Karpas-422 (cell line): ENCODE measurements around the gene MED27. TPM values are rescaled to one million over a fixed set of nuclear protein-coding genes. Genes with fewer than 3 reads are reported as not detected.

Source experiments
- DNase-seq: peaks from one replicate; pipeline ENCODE4 v3.0.0-alpha.2; 2015
- H2AFZ ChIP-seq: fragments of 200-600 bp; sonication (generic); 2 replicates; pipeline ENCODE4 v1.6.1; 2014; ENCODE audit warnings: antibody characterized with exemption, low read length, mixed read lengths
- H3K27ac ChIP-seq: fragments of 200-600 bp; sonication (generic); 2 replicates; pipeline ENCODE4 v1.5.1; 2014; ENCODE audit warnings: mild to moderate bottlenecking, low read length, moderate library complexity
- H3K27me3 ChIP-seq: fragments of 200-600 bp; sonication (generic); 2 replicates; pipeline ENCODE4 v1.6.1; 2014; ENCODE audit warnings: low read length, mixed read lengths
- H3K36me3 ChIP-seq: fragments of 200-600 bp; sonication (generic); 2 replicates; pipeline ENCODE4 v1.6.1; 2014; ENCODE audit warnings: low read length, mixed read lengths; ENCODE audit not compliant: insufficient read depth
- H3K4me1 ChIP-seq: fragments of 200-600 bp; sonication (generic); 2 replicates; pipeline ENCODE4 v1.6.1; 2014; ENCODE audit warnings: mild to moderate bottlenecking, low read length, mixed read lengths
- H3K4me2 ChIP-seq: fragments of 200-600 bp; sonication (generic); 2 replicates; pipeline ENCODE4 v1.6.1; 2014; ENCODE audit warnings: low read length, low read depth, mild to moderate bottlenecking; ENCODE audit not compliant: poor library complexity, severe bottlenecking
- H3K4me3 ChIP-seq: fragments of 200-600 bp; sonication (generic); 2 replicates; pipeline ENCODE4 v1.5.1; 2014; ENCODE audit warnings: mild to moderate bottlenecking, antibody characterized with exemption, low read length, mixed read lengths
- H3K79me2 ChIP-seq: fragments of 200-600 bp; sonication (generic); 2 replicates; pipeline ENCODE4 v1.6.1; 2014; ENCODE audit warnings: mild to moderate bottlenecking, low read length, mixed read lengths
- H3K9ac ChIP-seq: fragments of 200-600 bp; sonication (generic); 2 replicates; pipeline ENCODE4 v1.6.0; 2014; ENCODE audit warnings: low read length
- H3K9me2 ChIP-seq: fragments of 200-600 bp; sonication (generic), shearing (Covaris generic); replicated peaks from 2 replicates; pipeline ENCODE4 v1.6.0; 2014; ENCODE audit warnings: mild to moderate bottlenecking, low read length, moderate library complexity; ENCODE audit not compliant: insufficient read depth
- H3K9me3 ChIP-seq: fragments of 300-700, 200-600 bp; sonication (generic); 2 replicates; pipeline ENCODE4 v1.6.1; 2014; ENCODE audit warnings: low read length, mixed read lengths
- H4K20me1 ChIP-seq: fragments of 200-600 bp; sonication (generic); 2 replicates; pipeline ENCODE4 v1.6.1; 2014; ENCODE audit warnings: mild to moderate bottlenecking, antibody characterized with exemption, low read length, low read depth; ENCODE audit not compliant: insufficient read depth
- total RNA-seq: library from RNA; depleted of rRNA; stranded (reverse); fragments of >200 nt; shearing (Covaris generic); gene quantifications from 2 replicates; pipeline ENCODE4 v1.2.3, GENCODE V29; 2014; ENCODE audit warnings: low replicate concordance

The MED27 gene
- total RNA-seq, 1 experiment from 2014 or later = 19.8 TPM

DNA sequence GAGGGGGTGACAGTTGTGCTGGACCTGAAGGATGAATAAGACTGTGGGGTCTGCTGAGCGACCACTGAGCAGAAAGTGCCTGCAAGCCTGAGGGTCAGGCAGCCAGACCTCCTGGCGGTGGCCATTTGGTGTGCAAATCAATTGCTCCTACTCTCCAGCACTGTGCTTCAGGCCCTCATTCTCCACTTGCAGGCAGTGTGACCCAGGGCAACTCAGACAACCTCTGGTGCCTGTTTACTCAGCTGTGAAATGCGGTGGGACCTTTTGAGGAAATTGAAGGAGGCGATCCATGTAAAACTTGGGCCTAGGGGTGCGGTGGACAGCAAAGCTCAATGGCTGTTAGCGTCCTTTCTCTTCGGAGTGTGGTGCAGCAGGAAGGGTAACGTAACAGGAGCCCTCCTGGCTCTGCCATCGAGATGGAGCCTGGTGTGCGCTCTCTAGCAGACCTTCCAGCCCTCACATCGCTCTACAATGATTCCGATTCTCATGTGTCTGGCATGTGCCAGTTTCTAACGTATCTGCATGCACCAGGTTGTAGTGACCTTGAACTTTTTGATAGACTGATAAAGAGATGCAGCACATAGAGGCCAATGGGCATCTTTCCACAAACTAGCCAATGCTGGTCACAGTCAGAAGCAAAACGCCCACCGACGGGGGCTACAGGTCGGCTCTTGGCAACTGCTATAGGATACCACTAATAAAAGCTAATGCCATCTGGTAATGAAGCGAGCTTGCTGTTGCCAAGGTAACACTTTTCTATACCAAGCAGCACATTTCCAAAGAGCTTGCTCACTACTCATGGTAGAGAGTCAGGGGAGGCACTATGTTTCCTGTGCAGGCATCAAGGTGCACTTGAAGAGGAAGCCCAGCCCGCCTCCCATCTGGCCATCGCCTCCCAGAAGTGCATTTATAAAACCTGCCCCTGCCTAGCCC, 180.1 kb downstream of the MED27 start:
- H3K36me3 ChIP-seq = no peaks in the 10 kb centered on the region

DNA sequence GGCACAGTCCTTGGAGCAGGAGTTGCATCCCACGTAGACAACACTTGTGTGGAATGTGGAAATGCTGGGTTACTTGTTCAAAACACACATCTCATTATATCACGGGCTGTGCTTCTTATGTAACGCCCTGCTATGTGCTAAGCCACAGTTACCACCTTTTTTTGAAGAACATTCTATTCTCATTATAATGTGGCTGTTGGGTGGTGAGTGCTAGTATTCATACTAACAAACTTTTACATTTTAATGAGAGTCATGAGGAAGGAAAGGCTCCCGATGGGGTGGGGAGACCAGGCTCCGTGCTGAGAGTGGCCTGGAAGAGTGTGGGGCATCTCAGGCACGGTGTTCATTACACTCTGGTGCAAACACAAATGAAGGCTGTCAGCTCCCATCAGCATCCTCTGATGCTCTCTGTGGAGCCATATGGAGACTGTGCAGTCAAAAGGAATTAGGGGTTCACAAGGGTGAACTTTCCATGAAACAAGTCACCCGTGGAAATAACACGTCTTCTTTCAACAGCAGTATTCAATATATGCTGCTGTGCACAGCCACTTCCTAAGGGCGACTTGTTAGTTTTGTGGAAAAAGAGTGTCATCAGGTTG, 186.7 kb downstream of the MED27 start:
- Histone ChIP-seq H3K27me3 (no peaks in the 10 kb centered on the region), H3K4me3 (no peak overlapping the region), H3K36me3 (no peaks in the 10 kb centered on the region), H2AFZ (no peak overlapping the region), H3K9me3 (no peaks in the 10 kb centered on the region), H3K4me1 (no peaks in the 10 kb centered on the region), H3K9ac (no peak overlapping the region), H4K20me1 (no peaks in the 10 kb centered on the region), H3K27ac (no peak overlapping the region), H3K4me2 (no peak overlapping the region), H3K79me2 (no peaks in the 10 kb centered on the region), H3K9me2 (no peaks in the 10 kb centered on the region)
- no peak for DNase-seq

More for the DNA sequence above, 180.1 kb downstream of the MED27 start:
- Histone ChIP-seq H3K27me3 (no peaks in the 10 kb centered on the region), H3K9me3 (no peaks in the 10 kb centered on the region), H3K27ac (no peak overlapping the region), H3K4me2 (no peak overlapping the region), H3K4me1 (no peaks in the 10 kb centered on the region), H4K20me1 (no peaks in the 10 kb centered on the region), H3K9ac (no peak overlapping the region), H3K4me3 (no peak overlapping the region), H3K9me2 (no peaks in the 10 kb centered on the region), H3K79me2 (no peaks in the 10 kb centered on the region), H2AFZ (no peak overlapping the region)
- DNase-seq = no peak

DNA sequence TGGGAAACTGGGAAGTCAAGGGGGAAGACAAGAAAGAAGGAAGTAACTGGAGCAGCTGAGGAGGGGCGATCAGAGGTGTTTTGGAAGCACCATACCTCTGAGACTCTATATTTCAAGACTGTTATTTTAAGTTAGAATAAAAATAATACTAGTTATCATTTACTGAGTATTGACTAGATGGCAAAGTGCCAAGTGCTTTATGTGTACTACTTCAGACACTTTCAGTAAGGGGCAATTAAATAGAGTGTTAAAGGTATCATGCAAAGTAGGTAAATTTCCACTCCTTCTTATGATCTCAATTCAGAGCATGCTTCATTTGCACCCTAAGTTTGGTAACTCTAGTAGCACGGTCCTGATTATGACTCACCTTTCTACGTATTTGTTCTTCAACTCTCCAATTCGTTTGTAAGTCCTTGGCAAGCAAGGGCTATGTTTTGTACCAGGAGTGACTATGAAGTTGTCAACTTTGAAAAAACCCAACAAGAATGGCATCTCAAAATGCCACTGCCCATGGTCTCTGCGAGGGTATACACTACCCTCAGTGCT, 187.4 kb downstream of the MED27 start:
- no peaks in the 10 kb centered on the region for H3K36me3 ChIP-seq
- peaks cover 5% of the 10 kb centered on the region for H3K4me1 ChIP-seq
- no peak overlapping the region for H3K27ac ChIP-seq
- no peaks in the 10 kb centered on the region for H3K79me2 ChIP-seq
- H4K20me1 ChIP-seq = no peaks in the 10 kb centered on the region
- H2AFZ ChIP-seq = no peak overlapping the region
- no peaks in the 10 kb centered on the region for H3K9me2 ChIP-seq
- no peaks in the 10 kb centered on the region for H3K27me3 ChIP-seq
- no peak overlapping the region for H3K4me2 ChIP-seq
- no peak overlapping the region for H3K9ac ChIP-seq
- H3K4me3 ChIP-seq = no peak overlapping the region
- H3K9me3 ChIP-seq = no peaks in the 10 kb centered on the region
- peak; percentile 42 for DNase-seq

DNA sequence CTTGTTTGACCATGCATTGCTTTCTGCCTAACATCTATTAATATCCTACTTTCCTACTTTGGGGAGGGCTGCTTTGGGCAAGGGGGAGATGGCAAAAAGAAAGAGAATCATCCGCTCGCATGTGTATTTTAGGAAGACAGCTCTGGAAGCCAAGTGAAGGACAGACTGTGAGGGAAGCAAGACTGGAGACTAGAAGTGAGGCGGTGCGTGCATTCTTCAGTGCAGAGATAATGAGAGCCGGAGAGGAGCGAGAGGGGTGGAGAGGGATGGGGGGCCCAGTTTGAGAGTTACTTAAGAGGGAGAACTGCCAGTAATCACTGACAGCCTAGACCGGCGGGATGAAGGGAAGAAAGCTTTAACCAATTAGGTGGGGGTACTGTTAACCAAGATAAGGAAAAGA, 188.1 kb downstream of the MED27 start:
- Histone ChIP-seq H3K4me1 (peaks cover 6% of the 10 kb centered on the region), H3K4me2 (no peak overlapping the region), H3K79me2 (no peaks in the 10 kb centered on the region), H3K9ac (no peak overlapping the region), H3K4me3 (no peak overlapping the region), H3K9me2 (no peaks in the 10 kb centered on the region), H3K36me3 (no peaks in the 10 kb centered on the region), H4K20me1 (no peaks in the 10 kb centered on the region), H2AFZ (no peak overlapping the region), H3K9me3 (no peaks in the 10 kb centered on the region), H3K27me3 (no peaks in the 10 kb centered on the region), H3K27ac (no peak overlapping the region)
- DNase-seq = no peak

DNA sequence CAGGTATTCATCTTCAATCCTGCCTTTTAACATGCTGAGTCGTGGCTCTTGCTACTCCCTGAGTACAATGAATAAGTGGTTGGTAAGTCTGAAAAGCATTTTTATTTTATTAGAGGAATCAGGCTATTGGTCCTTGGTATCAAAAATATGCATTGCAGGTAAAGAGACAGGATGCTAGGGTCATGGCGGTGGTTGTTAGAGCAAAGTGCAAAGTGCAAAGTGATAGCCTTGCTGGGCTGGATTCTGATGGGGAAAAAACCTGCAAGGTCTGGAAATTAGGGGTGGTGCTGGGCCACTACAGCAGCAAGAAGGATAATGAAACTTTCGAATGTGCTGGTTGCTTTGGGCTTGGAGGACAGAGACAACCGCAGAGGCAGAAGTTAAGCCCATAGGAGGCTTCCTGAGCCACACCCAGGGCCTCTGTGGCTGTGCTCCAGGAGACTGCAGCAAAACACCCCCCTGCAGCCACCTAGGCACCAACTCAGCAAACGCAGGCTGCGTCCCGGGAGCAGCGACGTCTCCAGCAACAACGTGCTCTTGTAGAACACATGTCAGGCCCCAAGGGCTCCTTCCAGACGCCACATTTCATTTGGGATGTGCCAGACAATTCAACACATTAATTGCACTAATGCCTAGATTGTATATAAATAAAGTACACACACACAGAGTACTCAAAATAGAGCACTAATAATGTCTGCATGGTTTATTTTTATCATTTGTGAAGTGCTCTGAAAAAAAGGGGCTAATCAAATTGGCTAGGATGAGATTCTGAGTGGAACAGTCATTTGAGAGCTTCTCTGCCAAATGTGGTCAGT, 190.0 kb downstream of the MED27 start:
- peaks cover 6% of the 10 kb centered on the region for H3K4me1 ChIP-seq
- no peaks in the 10 kb centered on the region for H3K9me3 ChIP-seq
- no peaks in the 10 kb centered on the region for H3K9me2 ChIP-seq
- no peak overlapping the region for H3K27ac ChIP-seq
- no peak overlapping the region for H3K4me2 ChIP-seq
- no peak overlapping the region for H3K4me3 ChIP-seq
- no peak overlapping the region for H2AFZ ChIP-seq
- no peaks in the 10 kb centered on the region for H3K79me2 ChIP-seq
- no peaks in the 10 kb centered on the region for H3K27me3 ChIP-seq
- no peak overlapping the region for H3K9ac ChIP-seq
- H3K36me3 ChIP-seq = no peaks in the 10 kb centered on the region
- no peak for DNase-seq
- H4K20me1 ChIP-seq = no peaks in the 10 kb centered on the region

DNA sequence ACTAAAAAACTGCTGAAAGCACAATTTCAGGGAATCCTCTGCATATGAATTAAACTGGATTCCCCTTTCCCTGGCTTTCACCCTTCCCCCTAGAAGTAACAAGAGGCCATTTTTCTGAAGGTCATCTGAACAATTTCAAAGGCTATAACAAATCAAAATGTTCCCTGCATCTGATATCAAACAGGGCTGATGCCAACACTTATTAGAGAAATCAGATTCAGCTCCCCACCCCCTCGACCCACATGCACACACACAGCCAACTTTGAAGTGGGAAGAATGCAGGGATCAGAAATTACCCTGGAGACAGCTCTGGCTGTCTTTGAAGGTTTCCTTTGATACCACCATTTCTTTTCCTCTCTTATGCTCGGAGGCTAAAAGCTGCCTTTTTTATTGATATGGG, 190.7 kb downstream of the MED27 start:
- H3K4me3 ChIP-seq = no peak overlapping the region
- no peaks in the 10 kb centered on the region for H3K27me3 ChIP-seq
- no peaks in the 10 kb centered on the region for H3K9me3 ChIP-seq
- no peak overlapping the region for H3K4me2 ChIP-seq
- no peak for DNase-seq
- no peaks in the 10 kb centered on the region for H3K36me3 ChIP-seq
- no peaks in the 10 kb centered on the region for H3K79me2 ChIP-seq
- no peak overlapping the region for H2AFZ ChIP-seq
- no peak overlapping the region for H3K9ac ChIP-seq
- H4K20me1 ChIP-seq = no peaks in the 10 kb centered on the region
- no peaks in the 10 kb centered on the region for H3K9me2 ChIP-seq
- H3K4me1 ChIP-seq = peaks cover 6% of the 10 kb centered on the region
- H3K27ac ChIP-seq = no peak overlapping the region

DNA sequence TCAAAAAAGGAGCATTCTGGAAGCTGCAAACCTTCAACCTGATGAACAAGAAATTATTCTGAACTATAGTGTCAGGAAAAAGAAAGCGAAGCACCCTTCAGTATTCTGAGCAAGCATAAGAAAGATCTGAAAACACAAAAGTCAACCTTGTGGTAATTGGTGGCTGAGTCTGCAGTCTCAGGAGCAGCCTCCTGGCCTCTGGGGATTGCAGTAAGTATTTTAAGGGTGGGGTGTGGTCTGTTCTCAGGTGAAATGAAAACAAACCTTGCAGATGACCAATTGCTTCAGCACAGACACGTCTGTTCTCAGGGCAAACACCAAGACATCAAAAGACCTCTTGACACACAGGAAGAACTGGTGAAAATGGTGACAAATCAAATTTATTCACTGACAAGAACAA, 192.0 kb downstream of the MED27 start:
- no peak overlapping the region for H3K27ac ChIP-seq
- H3K27me3 ChIP-seq = no peaks in the 10 kb centered on the region
- H3K79me2 ChIP-seq = no peaks in the 10 kb centered on the region
- no peaks in the 10 kb centered on the region for H3K9me3 ChIP-seq
- no peak overlapping the region for H3K9ac ChIP-seq
- H3K9me2 ChIP-seq = no peaks in the 10 kb centered on the region
- H4K20me1 ChIP-seq = no peaks in the 10 kb centered on the region
- H3K36me3 ChIP-seq = no peaks in the 10 kb centered on the region
- H2AFZ ChIP-seq = no peak overlapping the region
- H3K4me3 ChIP-seq = no peak overlapping the region
- peaks cover 6% of the 10 kb centered on the region for H3K4me1 ChIP-seq
- DNase-seq = no peak
- H3K4me2 ChIP-seq = no peak overlapping the region

DNA sequence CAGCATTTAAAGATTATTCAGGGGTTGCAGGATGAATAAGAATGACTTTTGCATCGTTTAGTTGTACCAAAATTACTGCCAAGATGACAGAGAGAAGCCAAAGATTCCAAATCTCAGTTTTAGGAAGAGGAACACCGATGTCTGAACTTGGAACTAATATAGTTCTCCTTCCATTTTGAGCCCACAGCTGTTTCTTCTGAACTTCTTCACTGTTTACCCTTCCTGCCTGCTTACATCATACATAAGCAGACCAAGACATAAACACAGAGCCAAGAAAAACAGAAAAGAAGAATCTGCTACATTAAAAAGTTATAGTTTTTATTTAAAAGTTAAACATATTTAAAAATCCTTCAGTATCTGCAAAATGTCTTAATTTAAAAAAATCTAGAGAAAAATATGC, 192.8 kb downstream of the MED27 start:
- Histone ChIP-seq H3K9me2 (no peaks in the 10 kb centered on the region), H4K20me1 (no peaks in the 10 kb centered on the region), H3K9me3 (no peaks in the 10 kb centered on the region), H3K27me3 (no peaks in the 10 kb centered on the region), H3K36me3 (no peaks in the 10 kb centered on the region), H3K79me2 (no peaks in the 10 kb centered on the region), H2AFZ (no peak overlapping the region), H3K4me2 (no peak overlapping the region), H3K4me3 (no peak overlapping the region), H3K9ac (no peak overlapping the region), H3K27ac (no peak overlapping the region), H3K4me1 (peaks cover 6% of the 10 kb centered on the region)
- no peak for DNase-seq
